ENCODE measurements around the gene MYCL.

DNA sequence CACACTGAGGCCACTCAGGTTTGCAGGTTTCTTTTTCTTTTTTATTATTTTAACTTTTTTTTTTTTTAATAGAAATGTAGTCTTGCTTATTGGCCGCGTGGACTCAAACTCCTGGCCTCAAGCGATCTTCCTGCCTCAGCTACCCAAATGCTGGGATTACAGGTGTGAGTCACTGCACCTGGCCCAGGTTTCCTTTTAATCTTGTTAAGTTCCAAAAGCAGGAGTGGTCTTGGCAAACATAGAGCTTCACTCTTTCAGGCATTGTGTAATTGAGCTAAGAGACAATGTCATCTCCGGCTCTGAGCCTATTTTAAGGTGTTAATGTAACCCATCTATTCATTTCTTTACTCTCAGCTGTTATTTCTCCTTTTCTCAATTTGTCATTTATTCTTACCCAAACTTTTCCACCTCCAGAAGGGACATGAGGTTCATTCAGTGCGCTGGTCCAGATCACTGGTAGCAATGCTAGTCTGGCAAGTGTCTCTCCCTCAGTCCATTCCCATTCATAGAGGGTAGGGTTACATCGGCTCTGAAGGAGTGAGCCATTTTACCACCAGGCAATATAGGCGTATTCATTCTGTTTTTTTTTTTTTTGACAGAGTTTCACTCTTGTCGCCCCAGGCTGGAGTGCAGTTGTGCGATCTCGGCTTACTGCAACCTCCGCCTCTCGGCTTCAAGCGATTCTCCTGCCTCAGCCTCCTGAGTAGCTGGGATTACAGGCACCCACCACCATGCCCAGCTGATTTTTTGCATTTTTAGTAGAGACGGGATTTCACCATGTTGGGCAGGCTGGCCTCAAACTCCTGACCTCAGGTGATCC lies 42.0 kb upstream of the MYCL start:
- TF ChIP-seq, protein P1, sequence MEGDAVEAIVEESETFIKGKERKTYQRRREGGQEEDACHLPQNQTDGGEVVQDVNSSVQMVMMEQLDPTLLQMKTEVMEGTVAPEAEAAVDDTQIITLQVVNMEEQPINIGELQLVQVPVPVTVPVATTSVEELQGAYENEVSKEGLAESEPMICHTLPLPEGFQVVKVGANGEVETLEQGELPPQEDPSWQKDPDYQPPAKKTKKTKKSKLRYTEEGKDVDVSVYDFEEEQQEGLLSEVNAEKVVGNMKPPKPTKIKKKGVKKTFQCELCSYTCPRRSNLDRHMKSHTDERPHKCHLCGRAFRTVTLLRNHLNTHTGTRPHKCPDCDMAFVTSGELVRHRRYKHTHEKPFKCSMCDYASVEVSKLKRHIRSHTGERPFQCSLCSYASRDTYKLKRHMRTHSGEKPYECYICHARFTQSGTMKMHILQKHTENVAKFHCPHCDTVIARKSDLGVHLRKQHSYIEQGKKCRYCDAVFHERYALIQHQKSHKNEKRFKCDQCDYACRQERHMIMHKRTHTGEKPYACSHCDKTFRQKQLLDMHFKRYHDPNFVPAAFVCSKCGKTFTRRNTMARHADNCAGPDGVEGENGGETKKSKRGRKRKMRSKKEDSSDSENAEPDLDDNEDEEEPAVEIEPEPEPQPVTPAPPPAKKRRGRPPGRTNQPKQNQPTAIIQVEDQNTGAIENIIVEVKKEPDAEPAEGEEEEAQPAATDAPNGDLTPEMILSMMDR (IDR thresholded peaks at IDR 0.05 in 8 of 11, conservative IDR thresholded peaks at IDR 0.05 in 3 of 11) = no peak
- TF ChIP-seq POLR2A (IDR thresholded peaks at IDR 0.05) = no peak

All from spleen (tissue), 7 donors.